ENCODE measurements around the gene PTPRO.

The PTPRO gene

GRCh38 chr12:15638231-15638630 is 315.9 kb downstream of the PTPRO start:
- peaks cover 26% of the 10 kb centered on the region for H3K27me3 ChIP-seq
- no peaks in the 10 kb centered on the region for H3K9me3 ChIP-seq
- no peak for DNase-seq
- H3K36me3 ChIP-seq, result no peaks in the 10 kb centered on the region
- no peak for TF ChIP-seq CTCF (IDR thresholded peaks at IDR 0.05; ENCODE audit: low read depth, low read length)
- no peak overlapping the region for H3K4me3 ChIP-seq (ENCODE audit: low read depth, low read length)
- no peaks in the 10 kb centered on the region for H3K4me1 ChIP-seq

- H3K9me3 ChIP-seq, result no peaks in the 10 kb centered on the region
- no peaks in the 10 kb centered on the region for H3K36me3 ChIP-seq
- no peaks in the 10 kb centered on the region for H3K4me1 ChIP-seq
- H3K27me3 ChIP-seq, result no peaks in the 10 kb centered on the region; the same call in none of the 2 replicates
- H3K4me3 ChIP-seq (ENCODE audit: low read depth, low read length), result no peak overlapping the region
- no peak for TF ChIP-seq CTCF (IDR thresholded peaks at IDR 0.05; ENCODE audit: low read depth, low read length)
- no peak for DNase-seq
These were observed 322.4 kb downstream of the PTPRO start for GRCh38 chr12:15644700-15645099.

- H3K36me3 ChIP-seq, result no peaks in the 10 kb centered on the region
These were observed 324.3 kb downstream of the PTPRO start for GRCh38 chr12:15646581-15646980.

More at GRCh38 chr12:15646581-15646980, 324.3 kb downstream of the PTPRO start:
- Histone ChIP-seq H3K9me3 (no peaks in the 10 kb centered on the region), H3K4me1 (no peaks in the 10 kb centered on the region), H3K27me3 (peaks cover 4% of the 10 kb centered on the region), H3K4me3 (ENCODE audit: low read depth, low read length) (no peak overlapping the region)
- no peak for TF ChIP-seq CTCF (IDR thresholded peaks at IDR 0.05; ENCODE audit: low read depth, low read length)
- no peak for DNase-seq

Measured in BE2C (cell line).